ENCODE results near the gene TMEM59L. TPM values are rescaled to one million over a fixed set of nuclear protein-coding genes. Genes with fewer than 3 reads are reported as not detected.

Gene TMEM59L
- total and polyA plus RNA-seq, 9 donors: 3.9 to 23.6 (median 14.9) TPM

DNA sequence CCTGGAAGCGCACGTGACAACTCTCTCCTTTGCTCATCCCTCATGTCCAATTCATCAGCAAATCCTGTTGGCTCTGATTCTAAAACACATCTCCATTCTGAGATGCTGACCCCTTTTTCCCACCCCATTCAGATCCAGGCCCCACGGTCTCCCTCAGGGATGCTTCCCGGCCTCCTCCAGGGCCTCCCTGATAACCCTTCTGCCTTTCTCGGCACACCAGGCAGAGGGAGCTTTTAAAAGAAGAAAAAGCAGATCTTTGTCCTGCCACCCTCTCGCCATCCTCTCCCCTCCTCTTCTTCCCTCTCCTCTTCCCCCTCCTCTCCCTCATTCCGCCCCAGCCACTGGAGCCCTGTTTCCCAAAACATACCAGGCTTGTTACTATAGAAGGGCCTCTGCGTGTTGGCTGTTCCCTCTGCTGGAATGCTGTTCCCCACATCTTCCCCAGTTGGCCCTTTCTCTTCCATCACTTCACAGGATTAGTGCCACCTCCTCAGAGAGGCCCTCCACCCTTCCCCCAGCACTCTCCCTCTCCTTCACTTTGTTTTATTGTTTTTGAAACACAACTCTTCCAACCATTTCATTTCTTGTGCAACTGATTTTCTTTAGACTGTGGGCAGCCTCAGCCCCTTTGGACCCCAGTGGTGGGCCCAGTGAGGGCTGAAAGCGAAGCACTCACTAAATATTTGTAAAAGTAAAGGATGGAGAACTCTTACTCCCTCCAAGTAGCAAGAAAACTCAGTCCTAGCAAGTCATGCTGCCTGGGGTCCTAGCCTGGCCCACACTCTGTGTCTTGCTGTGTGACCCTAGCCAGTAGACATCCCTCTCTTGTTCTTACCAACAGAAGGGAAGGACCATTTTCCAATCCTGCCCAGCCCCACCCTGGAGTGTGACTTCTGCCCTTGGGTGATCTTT is 3.6 kb upstream of the TMEM59L start:
- Histone ChIP-seq H3K27ac (ENCODE audit: low read length) (no peak overlapping the region), H3K9me3 (replicated peaks; ENCODE audit: control insufficient read depth, low read depth, low read length) (no peaks in the 10 kb centered on the region), H3K4me1 (ENCODE audit: control insufficient read depth, insufficient read depth, low read length) (peaks cover 49% of the 10 kb centered on the region), H3K36me3 (ENCODE audit: control insufficient read depth, insufficient read depth, low read length) (no peaks in the 10 kb centered on the region), H3K27me3 (ENCODE audit: control insufficient read depth, insufficient read depth, low read length) (peaks cover 93% of the 10 kb centered on the region), H3K4me3 (ENCODE audit: low read length) (no peak overlapping the region)
- 48% methylated on average over 7 of the region's 9 CpGs for WGBS (ENCODE audit: insufficient coverage)
- DNase-seq: no peak

DNA sequence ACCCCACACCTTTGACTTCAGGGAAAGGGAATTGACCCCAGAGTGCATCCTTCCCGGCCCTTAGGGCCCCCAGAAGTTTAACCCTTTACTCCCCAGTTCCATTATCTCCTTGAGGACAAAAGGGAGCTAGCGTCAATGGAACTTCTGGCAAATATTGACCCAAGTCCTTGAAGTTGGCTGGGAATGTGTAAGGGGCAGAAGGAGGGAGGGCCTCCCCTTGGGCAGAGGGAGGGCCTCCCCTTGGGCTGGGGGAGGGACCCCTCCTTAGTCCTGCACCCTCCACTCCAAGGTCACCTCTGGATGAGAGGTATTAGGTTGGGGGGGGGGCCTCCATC is 3.0 kb upstream of the TMEM59L start:
- H3K27ac ChIP-seq (ENCODE audit: low read length): no peak overlapping the region
- H3K4me1 ChIP-seq (ENCODE audit: control insufficient read depth, insufficient read depth, low read length): peaks cover 42% of the 10 kb centered on the region
- DNase-seq: no peak
- H3K9me3 ChIP-seq (replicated peaks; ENCODE audit: control insufficient read depth, low read depth, low read length): no peaks in the 10 kb centered on the region
- H3K27me3 ChIP-seq (ENCODE audit: control insufficient read depth, insufficient read depth, low read length): peaks cover 93% of the 10 kb centered on the region
- no peak overlapping the region for H3K4me3 ChIP-seq (ENCODE audit: low read length)
- no peaks in the 10 kb centered on the region for H3K36me3 ChIP-seq (ENCODE audit: control insufficient read depth, insufficient read depth, low read length)
- 0% methylated on average over 1 of the region's 2 CpGs for WGBS (ENCODE audit: insufficient coverage)

DNA sequence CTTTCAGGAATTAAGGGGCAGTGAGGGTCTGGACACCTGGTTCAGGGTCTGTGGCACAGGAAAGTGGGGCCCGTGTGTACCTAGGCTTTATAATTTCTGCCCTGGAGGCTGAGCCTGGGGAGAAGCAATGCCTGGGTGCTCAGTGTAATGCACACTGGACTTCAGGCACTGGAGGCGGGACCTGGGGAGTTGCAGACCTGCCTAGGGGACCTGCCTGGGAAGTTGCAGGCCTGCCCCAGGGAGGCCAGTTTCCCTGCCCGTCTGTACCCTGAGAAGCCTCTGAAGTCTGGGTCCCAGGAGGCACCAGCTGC is 2.5 kb upstream of the TMEM59L start:
- Histone ChIP-seq H3K27me3 (ENCODE audit: control insufficient read depth, insufficient read depth, low read length) (peaks cover 93% of the 10 kb centered on the region), H3K36me3 (ENCODE audit: control insufficient read depth, insufficient read depth, low read length) (no peaks in the 10 kb centered on the region), H3K4me1 (ENCODE audit: control insufficient read depth, insufficient read depth, low read length) (peaks cover 41% of the 10 kb centered on the region), H3K9me3 (replicated peaks; ENCODE audit: control insufficient read depth, low read depth, low read length) (no peaks in the 10 kb centered on the region), H3K27ac (ENCODE audit: low read length) (no peak overlapping the region), H3K4me3 (ENCODE audit: low read length) (no peak overlapping the region)
- DNase-seq: no peak
- 43% methylated on average over 3 of the region's 3 CpGs for WGBS (ENCODE audit: insufficient coverage)

DNA sequence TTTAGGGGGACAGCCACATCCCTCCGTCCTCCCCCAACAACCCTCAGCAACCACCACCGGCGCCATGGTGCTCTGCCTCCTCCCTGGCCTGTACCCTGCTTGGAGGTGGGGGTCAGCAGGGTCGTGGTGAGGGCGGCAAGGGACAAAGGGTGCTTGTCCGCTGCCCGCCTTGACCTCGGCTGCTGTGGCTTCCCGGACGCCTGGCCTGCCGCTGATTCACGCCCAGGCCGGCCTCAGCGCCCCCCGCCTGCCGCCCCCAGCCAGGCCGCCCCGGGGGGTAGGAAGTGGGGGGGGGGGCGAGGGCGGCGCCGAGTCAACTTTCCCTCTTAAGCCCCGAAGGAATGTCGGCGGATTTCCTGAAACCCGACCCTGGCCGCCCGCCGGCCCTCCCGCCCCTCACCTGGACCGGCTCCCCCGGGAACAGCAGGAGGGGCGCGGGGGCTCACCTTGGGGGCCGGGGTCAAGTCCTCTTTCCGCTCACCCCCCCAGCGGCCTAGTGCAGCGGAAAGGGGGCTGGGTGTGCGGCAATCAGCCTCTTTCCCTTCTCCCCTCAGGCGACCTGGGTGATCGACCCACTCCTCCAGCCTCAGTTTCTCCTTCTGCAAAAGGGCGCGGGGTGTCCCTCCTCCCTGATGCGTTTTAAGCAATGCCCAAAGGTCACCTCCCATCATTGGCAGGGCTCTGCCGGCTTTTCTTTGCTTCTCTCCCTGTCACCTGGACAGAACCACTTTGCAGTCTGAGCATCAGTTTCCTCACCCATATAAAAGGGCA is 1.9 kb upstream of the TMEM59L start:
- WGBS (ENCODE audit: insufficient coverage): 7% methylated on average over 19 of the region's 45 CpGs
- DNase-seq: no peak
- H3K4me1 ChIP-seq (ENCODE audit: control insufficient read depth, insufficient read depth, low read length): peaks cover 37% of the 10 kb centered on the region
- H3K27ac ChIP-seq (ENCODE audit: low read length): no peak overlapping the region
- H3K36me3 ChIP-seq (ENCODE audit: control insufficient read depth, insufficient read depth, low read length): no peaks in the 10 kb centered on the region
- H3K27me3 ChIP-seq (ENCODE audit: control insufficient read depth, insufficient read depth, low read length): peaks cover 90% of the 10 kb centered on the region
- no peaks in the 10 kb centered on the region for H3K9me3 ChIP-seq (replicated peaks; ENCODE audit: control insufficient read depth, low read depth, low read length)
- H3K4me3 ChIP-seq (ENCODE audit: low read length): no peak overlapping the region

DNA sequence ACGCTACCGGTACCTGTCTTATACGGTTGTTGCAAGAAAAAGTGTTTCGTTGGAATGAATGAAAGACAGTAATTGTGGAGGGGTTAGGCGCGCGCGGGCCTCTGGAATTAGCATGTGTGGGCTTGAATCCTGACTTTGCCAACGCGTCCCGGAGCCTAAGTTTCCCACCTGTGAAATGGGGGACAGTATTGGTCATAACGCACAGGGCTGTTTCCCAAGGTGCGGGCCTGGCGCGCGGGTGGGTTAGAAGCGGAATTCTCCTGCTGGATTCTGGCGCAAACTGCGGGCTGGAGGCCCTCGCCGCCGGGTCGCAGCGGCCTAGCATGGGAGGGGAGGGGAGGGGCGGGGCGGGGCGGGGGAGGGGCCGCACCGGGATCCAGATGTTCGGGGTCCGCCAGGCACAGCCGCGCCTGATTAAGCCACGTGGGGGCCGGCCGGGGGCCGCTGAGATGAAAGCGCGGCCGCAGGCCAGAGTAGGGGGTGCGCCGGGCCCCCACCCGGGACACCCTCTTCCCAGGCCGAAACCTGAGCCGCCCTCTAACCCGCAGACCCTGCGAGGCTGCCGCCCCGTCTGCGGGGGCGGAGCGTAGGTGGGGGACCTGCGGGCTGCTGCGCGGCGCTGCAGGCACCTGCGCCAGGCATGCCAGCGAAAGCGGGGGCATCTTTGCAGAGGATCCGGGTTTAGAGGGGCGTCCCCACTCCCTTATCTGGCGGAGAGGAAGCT is 1.2 kb upstream of the TMEM59L start:
- no peak overlapping the region for H3K4me3 ChIP-seq (ENCODE audit: low read length)
- 1% methylated on average over 55 of the region's 62 CpGs for WGBS (ENCODE audit: insufficient coverage)
- H3K27ac ChIP-seq (ENCODE audit: low read length): no peak overlapping the region
- peaks cover 91% of the 10 kb centered on the region for H3K27me3 ChIP-seq (ENCODE audit: control insufficient read depth, insufficient read depth, low read length)
- no peaks in the 10 kb centered on the region for H3K9me3 ChIP-seq (replicated peaks; ENCODE audit: control insufficient read depth, low read depth, low read length)
- DNase-seq: no peak
- H3K4me1 ChIP-seq (ENCODE audit: control insufficient read depth, insufficient read depth, low read length): peaks cover 37% of the 10 kb centered on the region
- H3K36me3 ChIP-seq (ENCODE audit: control insufficient read depth, insufficient read depth, low read length): no peaks in the 10 kb centered on the region

DNA sequence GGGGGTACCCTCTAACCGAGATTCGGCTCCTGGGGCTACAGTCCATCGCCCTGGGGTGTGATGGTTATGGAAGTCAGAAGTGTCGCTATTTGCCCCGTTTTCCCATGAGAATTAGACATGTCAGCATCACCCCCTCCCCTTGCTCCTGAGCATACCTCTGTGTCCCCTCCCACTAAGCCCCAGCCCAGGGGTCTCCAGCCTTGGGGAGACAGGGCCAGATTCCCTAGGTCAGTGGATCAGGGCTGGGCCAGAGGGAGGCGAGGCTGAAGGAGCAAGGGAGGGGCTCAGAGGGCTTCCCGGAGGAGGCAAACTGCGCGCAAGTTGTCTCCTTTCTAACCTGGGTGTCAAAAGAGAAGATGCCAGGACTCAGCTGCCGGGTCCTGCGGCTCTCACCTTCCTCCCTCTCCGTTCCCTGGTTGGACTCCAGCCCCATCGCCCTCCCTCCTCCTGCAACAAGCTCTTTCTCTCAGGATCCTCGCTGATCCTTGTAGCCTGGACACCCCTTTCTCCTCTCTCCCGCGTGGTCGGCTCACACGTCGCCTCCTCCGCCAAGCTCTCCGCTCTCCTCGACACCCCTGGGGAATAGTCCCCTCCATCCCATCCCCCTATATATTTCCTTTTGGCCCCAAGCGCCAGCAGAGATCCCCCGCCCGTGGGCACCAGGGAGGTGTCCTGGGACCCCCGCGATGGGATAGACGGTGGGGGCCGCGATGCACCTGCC is 459 bp upstream of the TMEM59L start:
- no peak overlapping the region for H3K27ac ChIP-seq (ENCODE audit: low read length)
- H3K36me3 ChIP-seq (ENCODE audit: control insufficient read depth, insufficient read depth, low read length): no peaks in the 10 kb centered on the region
- peaks cover 33% of the 10 kb centered on the region for H3K4me1 ChIP-seq (ENCODE audit: control insufficient read depth, insufficient read depth, low read length)
- H3K9me3 ChIP-seq (replicated peaks; ENCODE audit: control insufficient read depth, low read depth, low read length): no peaks in the 10 kb centered on the region
- WGBS (ENCODE audit: insufficient coverage): under 1% methylated on average over 25 of the region's 30 CpGs
- DNase-seq: no peak
- H3K4me3 ChIP-seq (ENCODE audit: low read length): peak overlapping the region; percentile 32
- peaks cover 87% of the 10 kb centered on the region for H3K27me3 ChIP-seq (ENCODE audit: control insufficient read depth, insufficient read depth, low read length)

DNA sequence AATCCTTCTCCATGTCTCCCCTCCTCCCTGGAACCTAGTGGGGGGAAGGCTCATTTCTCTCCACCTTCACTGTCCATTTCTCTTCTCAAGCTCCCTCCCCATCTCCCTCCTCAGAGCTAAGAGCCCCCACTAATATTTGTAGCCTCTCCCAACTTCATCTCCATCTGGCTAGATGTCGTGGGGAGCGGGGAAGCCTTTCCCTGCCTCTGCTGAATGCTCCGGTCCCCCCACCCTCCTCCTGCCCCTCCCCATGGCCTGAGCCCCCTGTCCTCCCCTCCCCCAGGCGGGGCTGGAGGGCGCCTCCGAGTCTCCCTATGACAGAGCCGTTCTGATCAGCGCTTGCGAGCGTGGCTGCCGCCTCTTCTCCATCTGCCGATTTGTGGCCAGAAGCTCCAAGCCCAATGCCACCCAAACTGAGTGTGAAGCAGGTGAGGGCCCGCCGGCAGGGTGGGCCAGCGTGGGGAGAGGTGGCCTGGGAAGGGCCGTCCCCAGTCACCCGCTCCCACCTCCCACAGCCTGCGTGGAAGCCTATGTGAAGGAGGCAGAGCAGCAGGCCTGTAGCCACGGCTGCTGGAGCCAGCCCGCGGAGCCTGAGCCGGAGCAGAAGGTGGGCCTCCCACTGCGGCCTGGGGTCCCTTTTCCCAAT is 1.0 kb downstream of the TMEM59L start:
- Histone ChIP-seq H3K36me3 (ENCODE audit: control insufficient read depth, insufficient read depth, low read length) (no peaks in the 10 kb centered on the region), H3K4me1 (ENCODE audit: control insufficient read depth, insufficient read depth, low read length) (peaks cover 24% of the 10 kb centered on the region), H3K4me3 (ENCODE audit: low read length) (no peak overlapping the region), H3K9me3 (replicated peaks; ENCODE audit: control insufficient read depth, low read depth, low read length) (no peaks in the 10 kb centered on the region), H3K27ac (ENCODE audit: low read length) (no peak overlapping the region), H3K27me3 (ENCODE audit: control insufficient read depth, insufficient read depth, low read length) (peaks cover 74% of the 10 kb centered on the region)
- no peak for DNase-seq
- 36% methylated on average over 14 of the region's 23 CpGs for WGBS (ENCODE audit: insufficient coverage)

DNA sequence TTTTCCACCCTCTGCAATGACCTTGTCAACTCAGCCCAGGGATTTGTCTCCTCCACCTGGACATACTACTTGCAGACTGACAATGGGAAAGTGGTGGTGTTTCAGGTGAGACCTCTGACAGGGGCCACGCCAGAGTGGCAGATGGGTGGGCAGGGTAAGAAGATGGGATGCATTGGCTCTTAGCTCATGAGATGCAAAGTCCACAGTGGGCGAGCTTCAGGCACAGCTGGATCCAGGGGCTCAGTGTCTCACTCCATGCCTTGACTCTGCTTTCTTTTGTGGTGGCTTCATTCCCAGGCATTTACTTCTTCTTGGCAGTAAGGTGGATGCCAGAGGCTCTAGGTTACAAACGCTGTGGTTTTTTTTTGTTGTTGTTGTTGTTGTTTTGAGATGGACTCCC is 3.4 kb downstream of the TMEM59L start:
- peaks cover 21% of the 10 kb centered on the region for H3K4me1 ChIP-seq (ENCODE audit: control insufficient read depth, insufficient read depth, low read length)
- H3K27ac ChIP-seq (ENCODE audit: low read length): no peak overlapping the region
- 100% methylated on average over 1 of the region's 3 CpGs for WGBS (ENCODE audit: insufficient coverage)
- H3K9me3 ChIP-seq (replicated peaks; ENCODE audit: control insufficient read depth, low read depth, low read length): no peaks in the 10 kb centered on the region
- DNase-seq: no peak
- no peak overlapping the region for H3K4me3 ChIP-seq (ENCODE audit: low read length)
- peaks cover 51% of the 10 kb centered on the region for H3K27me3 ChIP-seq (ENCODE audit: control insufficient read depth, insufficient read depth, low read length)
- no peaks in the 10 kb centered on the region for H3K36me3 ChIP-seq (ENCODE audit: control insufficient read depth, insufficient read depth, low read length)

DNA sequence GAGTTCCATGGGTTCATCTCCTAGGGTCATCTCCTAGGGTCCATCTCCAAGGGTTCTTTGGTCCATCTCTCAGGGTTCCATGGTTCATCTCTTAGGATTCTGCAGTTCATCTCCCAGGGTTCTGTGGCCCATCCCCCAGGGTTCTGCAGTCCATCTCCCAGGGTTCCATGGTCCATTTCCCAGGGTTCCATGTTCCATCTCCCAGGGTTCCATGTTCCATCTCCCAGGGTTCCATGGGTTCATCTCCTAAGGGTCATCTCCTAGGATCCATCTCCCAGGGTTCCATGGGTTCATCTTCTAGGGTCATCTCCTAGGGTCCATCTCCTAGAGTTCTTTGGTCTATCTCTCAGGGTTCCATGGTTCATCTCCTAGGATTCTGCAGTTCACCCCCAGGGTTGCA is 4.9 kb downstream of the TMEM59L start:
- DNase-seq: no peak
- Histone ChIP-seq H3K4me1 (ENCODE audit: control insufficient read depth, insufficient read depth, low read length) (peaks cover 7% of the 10 kb centered on the region), H3K4me3 (ENCODE audit: low read length) (no peak overlapping the region), H3K27me3 (ENCODE audit: control insufficient read depth, insufficient read depth, low read length) (peaks cover 35% of the 10 kb centered on the region), H3K36me3 (ENCODE audit: control insufficient read depth, insufficient read depth, low read length) (no peaks in the 10 kb centered on the region), H3K27ac (ENCODE audit: low read length) (no peak overlapping the region), H3K9me3 (replicated peaks; ENCODE audit: control insufficient read depth, low read depth, low read length) (no peaks in the 10 kb centered on the region)

Measured in muscle of leg (tissue), 11 donors.